ENCODE results near the gene MARCHF4. TPM values are rescaled to one million over a fixed set of nuclear protein-coding genes. Genes with fewer than 3 reads are reported as not detected.

Gene MARCHF4
- total RNA-seq, 2 experiments from 2014 or later: not detected

DNA sequence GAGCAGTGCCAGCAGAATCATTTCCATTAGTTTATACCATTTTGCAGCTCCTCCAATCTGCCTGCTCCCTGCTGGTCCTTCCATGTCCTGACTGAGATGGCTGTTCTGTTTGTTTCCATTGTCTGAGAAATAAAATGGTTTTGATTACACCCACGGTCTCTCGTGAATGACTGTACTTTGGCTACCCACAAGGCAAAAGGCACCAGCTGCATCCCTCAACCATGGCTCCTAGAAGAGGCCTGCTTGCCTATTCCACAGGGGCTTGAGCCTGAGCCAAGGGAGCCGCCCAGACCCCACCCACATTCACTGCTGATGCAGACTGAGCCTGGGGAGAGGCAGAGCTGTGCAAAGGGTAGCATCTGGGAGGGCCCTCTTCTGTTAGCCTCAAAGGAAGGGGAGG lies 31.2 kb downstream of the MARCHF4 start:
- POLR2A ChIA-PET: interaction anchor here (1.1 kb wide), 1 partner anchor 12 kb away, joined by 3 read pairs; no protein-coding TSS in a partner anchor
- CTCF ChIA-PET: no interaction called here
- H3K27ac Mint-ChIP-seq: no peak overlapping the region

DNA sequence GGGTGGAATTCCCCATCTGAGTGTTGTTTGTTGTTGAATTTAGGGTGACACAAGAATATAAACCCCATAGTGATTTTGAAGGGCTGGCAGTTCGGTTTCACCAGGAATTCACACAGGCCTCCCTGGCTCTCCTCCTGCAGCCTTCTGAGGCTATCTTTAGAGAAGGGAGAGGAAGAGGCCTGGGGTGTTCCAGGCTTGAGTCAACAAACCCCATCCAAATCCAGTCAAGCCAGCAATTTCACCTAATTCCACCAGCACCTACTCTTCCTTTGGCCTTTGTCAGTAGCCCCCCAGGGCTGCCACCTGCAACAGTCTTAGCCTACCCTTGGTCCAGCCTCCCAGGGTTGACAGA lies 32.0 kb downstream of the MARCHF4 start:
- TF ChIP-seq, protein P1, sequence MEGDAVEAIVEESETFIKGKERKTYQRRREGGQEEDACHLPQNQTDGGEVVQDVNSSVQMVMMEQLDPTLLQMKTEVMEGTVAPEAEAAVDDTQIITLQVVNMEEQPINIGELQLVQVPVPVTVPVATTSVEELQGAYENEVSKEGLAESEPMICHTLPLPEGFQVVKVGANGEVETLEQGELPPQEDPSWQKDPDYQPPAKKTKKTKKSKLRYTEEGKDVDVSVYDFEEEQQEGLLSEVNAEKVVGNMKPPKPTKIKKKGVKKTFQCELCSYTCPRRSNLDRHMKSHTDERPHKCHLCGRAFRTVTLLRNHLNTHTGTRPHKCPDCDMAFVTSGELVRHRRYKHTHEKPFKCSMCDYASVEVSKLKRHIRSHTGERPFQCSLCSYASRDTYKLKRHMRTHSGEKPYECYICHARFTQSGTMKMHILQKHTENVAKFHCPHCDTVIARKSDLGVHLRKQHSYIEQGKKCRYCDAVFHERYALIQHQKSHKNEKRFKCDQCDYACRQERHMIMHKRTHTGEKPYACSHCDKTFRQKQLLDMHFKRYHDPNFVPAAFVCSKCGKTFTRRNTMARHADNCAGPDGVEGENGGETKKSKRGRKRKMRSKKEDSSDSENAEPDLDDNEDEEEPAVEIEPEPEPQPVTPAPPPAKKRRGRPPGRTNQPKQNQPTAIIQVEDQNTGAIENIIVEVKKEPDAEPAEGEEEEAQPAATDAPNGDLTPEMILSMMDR (IDR thresholded peaks at IDR 0.05): no peak
- Histone ChIP-seq H3K4me1 (ENCODE audit: insufficient read depth, low read length) (peaks cover 15% of the 10 kb centered on the region), H3K9me3 (ENCODE audit: control insufficient read depth in 1 of 2, insufficient read depth in 1 of 2, low read length in 2 of 2) (no peaks in the 10 kb centered on the region), H3K36me3 (ENCODE audit: insufficient read depth, low read length) (no peaks in the 10 kb centered on the region), H3K27me3 (ENCODE audit: control insufficient read depth in 1 of 2, insufficient read depth in 2 of 2, low read length in 2 of 2) (no peaks in the 10 kb centered on the region), H3K27ac (ENCODE audit: low read depth in 1 of 2, low read length in 2 of 2) (no peak overlapping the region), H3K4me3 (ENCODE audit: low read length) (no peak overlapping the region)
- Mint-ChIP-seq H3K4me3 (no peak overlapping the region), H3K4me1 (ENCODE audit: low read depth) (peaks cover 29% of the 10 kb centered on the region), H3K27ac (no peak overlapping the region), H3K9me3 (no peaks in the 10 kb centered on the region), H3K36me3 (ENCODE audit: low read depth) (no peaks in the 10 kb centered on the region), H3K27me3 (no peaks in the 10 kb centered on the region)
- DNase-seq: no peak
- ATAC-seq (ENCODE audit: poor library complexity): no peak
- intact Hi-C loops (cut with DNase I, micrococcal nuclease): no loop called here
- ChIA-PET CTCF (no interaction called here), POLR2A (no interaction called here)

More for the DNA sequence above, 31.2 kb downstream of the MARCHF4 start:
- no peaks in the 10 kb centered on the region for H3K27me3 Mint-ChIP-seq
- no peaks in the 10 kb centered on the region for H3K27me3 ChIP-seq (ENCODE audit: control insufficient read depth in 1 of 2, insufficient read depth in 2 of 2, low read length in 2 of 2)
- intact Hi-C loops (cut with DNase I, micrococcal nuclease): no loop called here
- H3K9me3 Mint-ChIP-seq: no peaks in the 10 kb centered on the region
- no peaks in the 10 kb centered on the region for H3K36me3 Mint-ChIP-seq (ENCODE audit: low read depth)
- no peaks in the 10 kb centered on the region for H3K9me3 ChIP-seq (ENCODE audit: control insufficient read depth in 1 of 2, insufficient read depth in 1 of 2, low read length in 2 of 2)
- H3K4me1 ChIP-seq (ENCODE audit: insufficient read depth, low read length): peaks cover 15% of the 10 kb centered on the region
- ATAC-seq (ENCODE audit: poor library complexity) (no peak), DNase-seq (no peak)
- no peak overlapping the region for H3K4me3 ChIP-seq (ENCODE audit: low read length)
- H3K4me1 Mint-ChIP-seq (ENCODE audit: low read depth): peaks cover 34% of the 10 kb centered on the region
- H3K27ac ChIP-seq (ENCODE audit: low read depth in 1 of 2, low read length in 2 of 2): no peak overlapping the region
- H3K4me3 Mint-ChIP-seq: no peak overlapping the region
- TF ChIP-seq, protein P1 (IDR thresholded peaks at IDR 0.05): no peak
- no peaks in the 10 kb centered on the region for H3K36me3 ChIP-seq (ENCODE audit: insufficient read depth, low read length)

DNA sequence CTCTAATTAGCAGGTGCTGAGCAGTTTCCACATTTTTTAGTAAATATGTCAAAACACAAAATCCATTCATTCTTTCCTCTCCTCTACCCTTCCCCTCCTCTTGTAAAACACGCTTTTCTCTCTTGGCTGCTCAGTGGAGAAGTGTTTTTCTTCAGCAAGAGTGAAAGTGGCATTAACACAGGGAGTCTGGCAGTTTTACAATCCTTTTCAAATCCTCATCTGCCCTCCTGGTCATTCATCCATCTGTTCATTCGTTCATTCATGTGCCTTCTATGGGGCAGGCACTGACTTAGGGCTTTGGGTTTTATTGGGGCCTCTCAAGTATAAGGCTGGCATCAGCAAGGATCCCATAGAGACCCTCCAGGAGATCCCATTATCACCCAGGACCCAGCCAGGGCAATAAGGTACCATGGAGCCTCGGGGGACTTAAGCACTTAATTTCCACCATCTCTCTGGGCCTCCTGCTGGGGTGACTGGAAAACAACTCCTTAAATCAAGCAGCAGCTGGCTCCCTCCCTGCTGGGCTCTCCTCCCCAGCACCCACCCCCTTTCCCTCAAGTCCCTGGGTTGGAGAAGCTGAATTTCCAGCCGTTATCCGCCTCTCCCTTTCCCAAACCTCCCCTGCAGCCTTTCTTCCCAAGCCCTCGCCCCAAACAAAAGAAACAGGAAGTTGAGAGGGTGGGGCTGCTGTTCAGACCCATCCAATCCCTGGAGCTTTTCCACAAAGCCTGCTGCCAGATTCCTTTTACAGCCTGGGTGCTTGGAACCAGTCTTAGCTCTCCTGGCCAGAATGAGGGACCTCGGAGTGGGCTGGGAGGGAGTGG lies 32.6 kb downstream of the MARCHF4 start:
- intact Hi-C loops (cut with DNase I, micrococcal nuclease): no loop called here
- no peaks in the 10 kb centered on the region for H3K9me3 Mint-ChIP-seq
- TF ChIP-seq, protein P1 (IDR thresholded peaks at IDR 0.05): no peak
- Histone ChIP-seq H3K9me3 (ENCODE audit: control insufficient read depth in 1 of 2, insufficient read depth in 1 of 2, low read length in 2 of 2) (no peaks in the 10 kb centered on the region), H3K4me1 (ENCODE audit: insufficient read depth, low read length) (peaks cover 15% of the 10 kb centered on the region), H3K27me3 (ENCODE audit: control insufficient read depth in 1 of 2, insufficient read depth in 2 of 2, low read length in 2 of 2) (no peaks in the 10 kb centered on the region), H3K27ac (ENCODE audit: low read depth in 1 of 2, low read length in 2 of 2) (no peak overlapping the region), H3K4me3 (ENCODE audit: low read length) (no peak overlapping the region), H3K36me3 (ENCODE audit: insufficient read depth, low read length) (no peaks in the 10 kb centered on the region)
- ChIA-PET POLR2A (no interaction called here), CTCF (no interaction called here)
- H3K27me3 Mint-ChIP-seq: no peaks in the 10 kb centered on the region
- no peak overlapping the region for H3K4me3 Mint-ChIP-seq
- DNase-seq: no peak
- H3K36me3 Mint-ChIP-seq (ENCODE audit: low read depth): no peaks in the 10 kb centered on the region
- H3K4me1 Mint-ChIP-seq (ENCODE audit: low read depth): peaks cover 29% of the 10 kb centered on the region
- no peak overlapping the region for H3K27ac Mint-ChIP-seq
- no peak for ATAC-seq (ENCODE audit: poor library complexity)

Measured in CD4-positive, alpha-beta T cell (primary cell).